Smooth muscle cell (in vitro differentiated cells): ENCODE data around the gene SLC9A9. TPM values are rescaled to one million over a fixed set of nuclear protein-coding genes. Genes with fewer than 3 reads are reported as not detected.

Experiments used
- DNase-seq: peaks from one replicate; lab custom pipeline; 2025; ENCODE audit not compliant: unreplicated experiment; lab: John Stamatoyannopoulos, UW
- H2AFZ ChIP-seq: fragments of 200-600 bp; sonication (generic); 2 replicates; pipeline ENCODE4 v1.6.0; 2016; ENCODE audit warnings: antibody characterized with exemption, low read depth, mild to moderate bottlenecking
- H3F3A ChIP-seq: fragments of 200-600 bp; sonication (generic); 2 replicates; pipeline ENCODE4 v1.6.0; 2017; ENCODE audit warnings: antibody characterized with exemption, low read depth
- H3K27ac ChIP-seq: fragments of 200-600 bp; sonication (generic); 2 replicates; pipeline ENCODE4 v1.5.1; 2016; ENCODE audit warnings: low read depth, mild to moderate bottlenecking
- H3K27me3 ChIP-seq: fragments of 200-600 bp; sonication (generic); 2 replicates; pipeline ENCODE4 v1.6.1; 2016; ENCODE audit warnings: low read depth, mild to moderate bottlenecking
- H3K36me3 ChIP-seq: fragments of 200-600 bp; sonication (generic); 2 replicates; pipeline ENCODE4 v1.5.1; 2016; ENCODE audit warnings: low read depth
- H3K4me1 ChIP-seq: fragments of 200-600 bp; sonication (generic); 2 replicates; pipeline ENCODE4 v1.5.1; 2016; ENCODE audit warnings: low read depth
- H3K4me2 ChIP-seq: fragments of 200-600 bp; sonication (generic); 2 replicates; pipeline ENCODE4 v1.6.0; 2016; ENCODE audit warnings: mild to moderate bottlenecking
- H3K4me3 ChIP-seq: fragments of 200-600 bp; sonication (generic); 2 replicates; pipeline ENCODE4 v1.5.1; 2016; ENCODE audit warnings: mild to moderate bottlenecking
- H3K79me2 ChIP-seq: fragments of 200-600 bp; sonication (generic); 2 replicates; pipeline ENCODE4 v1.6.0; 2016; ENCODE audit warnings: low read depth, mild to moderate bottlenecking
- H3K9ac ChIP-seq: fragments of 200-600 bp; sonication (generic); 2 replicates; pipeline ENCODE4 v1.6.0; 2016; ENCODE audit warnings: low read depth
- H3K9me3 ChIP-seq: fragments of 200-600 bp; sonication (generic); replicated peaks from 2 replicates; pipeline ENCODE4 v1.5.1; 2016; ENCODE audit warnings: low read depth
- H4K20me1 ChIP-seq: fragments of 200-600 bp; sonication (generic); 2 replicates; pipeline ENCODE4 v1.6.0; 2016; ENCODE audit warnings: low read depth
- CTCF ChIP-seq: fragments of 200-600 bp; sonication (generic); IDR thresholded peaks from 2 replicates; pipeline ENCODE4 v1.5.1; 2017; ENCODE audit warnings: borderline replicate concordance, mild to moderate bottlenecking, antibody characterized with exemption; ENCODE audit not compliant: insufficient read depth, poor library complexity, severe bottlenecking
- WGBS: methylation state at CpG from one replicate; pipeline ENCODE4 v1.1.7; 2016; ENCODE audit warnings: low lambda C conversion rate; 5-methylcytosine and 5-hydroxymethylcytosine counted together
- polyA plus RNA-seq: library from polyadenylated mRNA; unstranded; fragments of >200 nt; fragmentation: Nextera tagmentation; extraction: Ambion mirVana; gene quantifications from 2 replicates; pipeline ENCODE4 v1.2.1, GENCODE V29; 2016
- total RNA-seq: library from RNA; depleted of rRNA; stranded (reverse); fragments of >200 nt; gene quantifications from 2 replicates; pipeline ENCODE4 v1.2.3, GENCODE V29; 2014

Gene SLC9A9
- total and polyA plus RNA-seq, 2 experiments from 2014 or later = 4.0 to 8.9 TPM

- no peaks in the 10 kb centered on the region for H3K4me1 ChIP-seq
- H3K9ac ChIP-seq = no peak overlapping the region
- H4K20me1 ChIP-seq = no peaks in the 10 kb centered on the region
- 94% methylated on average over 3 of the region's 3 CpGs for WGBS
- H3K27ac ChIP-seq = no peak overlapping the region
- no peak for DNase-seq
- H3K9me3 ChIP-seq = no peaks in the 10 kb centered on the region
- H3K36me3 ChIP-seq = no peaks in the 10 kb centered on the region
- H3K79me2 ChIP-seq = no peaks in the 10 kb centered on the region
- no peak overlapping the region for H2AFZ ChIP-seq
- H3K4me2 ChIP-seq = no peak overlapping the region
- no peak for TF ChIP-seq CTCF
- no peaks in the 10 kb centered on the region for H3K27me3 ChIP-seq
- no peaks in the 10 kb centered on the region for H3F3A ChIP-seq
- no peak overlapping the region for H3K4me3 ChIP-seq
Observed at GRCh38 chr3:143814443-143814889, 33.8 kb downstream of the SLC9A9 start.

GRCh38 chr3:143812481-143812880 is 35.8 kb downstream of the SLC9A9 start:
- H3K9ac ChIP-seq = no peak overlapping the region
- H3K27ac ChIP-seq = no peak overlapping the region
- no peak for TF ChIP-seq CTCF
- no peaks in the 10 kb centered on the region for H3K4me1 ChIP-seq
- no peak overlapping the region for H2AFZ ChIP-seq
- no peak overlapping the region for H3K4me2 ChIP-seq
- WGBS = 95% methylated on average over 3 of the region's 3 CpGs
- DNase-seq = no peak
- H4K20me1 ChIP-seq = no peaks in the 10 kb centered on the region
- no peaks in the 10 kb centered on the region for H3K27me3 ChIP-seq
- H3F3A ChIP-seq = no peaks in the 10 kb centered on the region
- H3K4me3 ChIP-seq = no peak overlapping the region
- no peaks in the 10 kb centered on the region for H3K79me2 ChIP-seq
- H3K9me3 ChIP-seq = no peaks in the 10 kb centered on the region
- H3K36me3 ChIP-seq = no peaks in the 10 kb centered on the region

GRCh38 chr3:143811602-143812001 is 36.7 kb downstream of the SLC9A9 start:
- Histone ChIP-seq H3K4me3 (no peak overlapping the region), H3K9me3 (no peaks in the 10 kb centered on the region), H3K9ac (no peak overlapping the region), H3K4me2 (no peak overlapping the region), H2AFZ (no peak overlapping the region), H3K27ac (no peak overlapping the region), H3K27me3 (no peaks in the 10 kb centered on the region), H3K79me2 (no peaks in the 10 kb centered on the region), H3K36me3 (no peaks in the 10 kb centered on the region), H4K20me1 (no peaks in the 10 kb centered on the region), H3K4me1 (no peaks in the 10 kb centered on the region), H3F3A (no peaks in the 10 kb centered on the region)
- no peak for DNase-seq
- no peak for TF ChIP-seq CTCF
- 82% methylated on average over 8 of the region's 8 CpGs for WGBS

GRCh38 chr3:143810953-143811265 is 37.4 kb downstream of the SLC9A9 start:
- Histone ChIP-seq H3K36me3 (no peaks in the 10 kb centered on the region), H3K27ac (no peak overlapping the region), H3K4me2 (no peak overlapping the region), H3K79me2 (no peaks in the 10 kb centered on the region), H3K4me1 (no peaks in the 10 kb centered on the region), H3K27me3 (no peaks in the 10 kb centered on the region), H3K9me3 (no peaks in the 10 kb centered on the region), H3K4me3 (no peak overlapping the region), H3F3A (no peaks in the 10 kb centered on the region), H3K9ac (no peak overlapping the region), H2AFZ (no peak overlapping the region), H4K20me1 (no peaks in the 10 kb centered on the region)
- no peak for TF ChIP-seq CTCF
- 100% methylated on average over 2 of the region's 2 CpGs for WGBS
- DNase-seq = no peak
